Measurements from ENCODE around the gene COX20.
A peak's percentile ranks its signal among the peaks of the same experiment; 100 is the strongest.

The COX20 gene

DNA sequence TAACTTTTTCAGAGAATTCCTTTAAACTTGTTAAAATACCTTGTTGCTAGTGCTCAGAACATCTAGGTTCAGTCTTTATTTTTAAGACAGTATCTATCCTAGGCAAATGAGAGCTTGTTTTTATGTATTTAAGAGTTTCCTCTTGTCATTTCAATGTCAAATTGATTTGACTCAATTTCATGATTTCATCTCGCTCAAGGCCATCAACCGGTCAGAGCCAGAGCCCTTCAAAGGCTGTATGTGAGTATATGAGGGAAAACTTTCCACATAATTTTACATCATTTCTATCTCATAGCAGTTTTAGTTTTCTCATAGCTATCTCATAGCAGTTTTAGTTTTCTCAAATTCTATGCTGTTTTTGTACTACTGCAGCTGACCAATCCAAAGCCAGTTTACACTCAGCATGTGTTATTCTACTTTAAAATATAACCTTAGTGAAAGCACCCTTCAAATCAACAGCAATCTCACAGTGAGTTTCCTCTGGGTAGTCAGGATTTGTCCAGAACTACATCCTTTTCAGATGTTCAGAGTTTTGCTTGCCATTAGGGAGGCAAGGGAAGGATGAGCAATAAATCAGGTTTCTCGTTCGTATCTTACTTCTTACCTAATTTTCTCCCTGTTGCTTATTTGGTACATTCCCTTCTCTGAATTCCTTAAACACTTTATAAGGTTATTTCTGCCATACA is 16.2 kb downstream of the COX20 start:
- no peak for DNase-seq (ENCODE audit: low read depth in 2 of 2)

DNA sequence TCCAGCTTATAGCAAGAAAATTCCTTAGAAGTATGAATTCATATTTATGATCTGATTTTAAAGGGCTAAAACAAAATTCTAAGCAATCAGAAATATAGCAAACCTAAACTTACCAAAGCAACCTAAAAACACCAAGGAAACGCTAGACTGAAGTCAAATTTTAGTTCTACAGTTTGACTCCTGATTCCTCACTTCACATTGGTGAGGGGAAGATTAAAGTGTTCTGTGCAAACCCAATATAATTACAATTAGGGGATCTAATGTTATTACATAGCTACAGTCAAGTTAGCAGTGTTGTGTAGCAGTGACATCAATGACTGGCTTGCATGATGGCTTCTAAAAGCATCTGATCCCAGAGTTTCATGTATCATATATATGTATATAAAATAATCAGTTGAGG is 17.2 kb downstream of the COX20 start:
- no peak for DNase-seq (ENCODE audit: low read depth in 2 of 2)

DNA sequence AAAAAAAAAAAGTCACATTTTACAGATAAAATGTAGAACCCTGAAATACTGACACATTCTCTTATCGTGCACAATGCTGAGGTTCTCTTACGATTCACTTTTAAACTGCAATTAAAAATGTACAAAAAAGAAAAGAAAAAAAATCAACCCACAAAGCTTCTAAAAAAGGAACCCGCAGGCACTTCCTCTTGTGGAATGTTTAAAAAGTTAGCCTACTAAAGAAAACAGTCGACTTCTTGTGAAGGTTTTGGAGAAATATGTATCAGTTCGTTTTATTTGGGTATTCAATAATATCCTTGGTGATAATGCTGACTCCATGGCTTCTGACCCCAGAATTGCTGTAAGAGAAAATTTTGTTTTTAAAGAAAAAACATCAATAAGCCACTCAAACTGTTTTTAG is 18.7 kb downstream of the COX20 start:
- no peak for DNase-seq (ENCODE audit: low read depth in 2 of 2)

DNA sequence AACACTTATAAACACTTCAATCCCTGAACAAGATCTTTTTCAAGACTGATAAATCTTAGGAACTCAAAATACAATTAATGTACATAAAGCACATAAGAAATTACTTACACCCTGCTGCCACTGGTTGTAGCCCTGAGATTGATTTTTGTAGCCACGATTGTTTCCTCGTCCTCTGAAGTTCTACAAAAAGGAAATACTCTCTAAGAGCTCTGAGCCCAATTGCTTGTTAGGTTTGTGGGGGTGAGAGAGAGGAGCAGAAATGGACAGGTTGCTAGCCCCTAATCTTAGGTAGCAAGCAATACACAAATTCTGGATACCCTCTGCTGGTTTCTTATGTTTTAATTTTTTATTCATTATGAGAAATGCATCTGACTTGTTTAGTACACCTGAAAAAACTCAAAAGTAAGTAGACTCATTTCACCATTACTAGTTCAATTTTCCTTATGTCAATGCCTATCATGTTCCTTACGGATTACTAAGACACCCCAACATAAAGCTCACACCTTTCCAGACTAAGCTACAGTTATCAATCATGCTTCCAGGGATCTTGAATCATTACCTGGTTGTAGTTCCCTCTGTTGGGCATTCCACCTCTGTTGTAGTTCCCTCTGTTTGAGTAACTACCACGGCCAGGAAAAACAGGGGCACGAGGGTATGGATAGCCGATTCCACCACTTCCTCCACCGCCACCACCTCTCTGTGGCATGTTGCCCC is 19.6 kb downstream of the COX20 start:
- DNase-seq (ENCODE audit: low read depth in 2 of 2) = no peak

DNA sequence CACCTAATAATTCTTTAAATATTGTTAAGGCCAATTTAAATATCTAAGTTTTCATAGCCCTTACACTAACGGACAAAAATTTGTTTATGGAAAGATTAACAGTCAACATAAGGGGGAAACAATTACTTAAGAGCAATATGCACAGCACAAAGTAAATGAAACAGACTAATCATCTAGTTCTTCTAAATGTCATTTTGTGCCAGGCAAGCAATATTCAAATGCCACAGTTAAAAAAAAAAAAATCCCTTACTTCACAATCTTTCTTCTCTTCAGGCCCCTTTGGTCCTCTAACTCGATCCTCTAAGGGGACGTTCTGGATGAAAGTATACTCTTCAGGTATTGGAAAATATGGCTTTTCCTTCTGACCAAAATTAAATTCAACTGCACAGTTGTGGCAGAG is 22.3 kb downstream of the COX20 start:
- DNase-seq (ENCODE audit: low read depth in 2 of 2) = no peak

DNA sequence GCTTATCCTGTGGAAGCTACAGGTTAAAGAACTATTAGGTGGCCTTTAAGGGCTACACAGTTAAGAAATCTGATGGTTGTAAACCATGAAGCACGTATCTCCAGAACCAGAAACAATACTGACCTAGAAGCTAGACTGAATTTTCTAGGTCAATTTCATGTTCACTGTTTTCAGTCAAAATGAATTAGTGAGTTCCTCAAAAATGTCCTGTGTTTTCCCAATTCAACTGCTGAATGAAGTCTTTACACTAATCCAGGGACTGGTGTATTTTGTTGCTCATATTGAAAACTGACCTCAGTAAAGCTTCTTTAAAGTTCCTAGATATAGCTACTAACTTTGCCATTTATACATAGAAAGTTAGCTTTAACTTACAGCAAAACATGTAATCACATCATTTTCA is 22.9 kb downstream of the COX20 start:
- no peak for DNase-seq (ENCODE audit: low read depth in 2 of 2)

DNA sequence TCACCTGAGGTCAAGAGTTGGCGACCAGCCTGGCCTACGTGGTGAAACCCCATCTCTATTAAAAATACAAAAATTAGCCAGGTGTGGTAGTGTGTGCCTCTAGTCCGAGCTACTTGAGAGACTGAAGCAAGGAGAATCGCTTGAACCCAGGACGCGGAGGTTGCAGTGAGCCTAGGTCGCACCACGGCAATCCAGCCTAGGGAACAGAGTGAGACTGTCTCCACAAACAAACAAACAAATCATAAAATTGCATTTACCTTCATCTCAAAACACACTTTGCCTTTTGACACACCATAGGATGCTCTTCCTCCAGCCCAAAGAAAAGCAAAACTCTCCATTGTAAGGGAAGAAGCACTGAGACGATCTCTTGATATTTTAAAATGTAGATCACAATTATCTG is 24.6 kb downstream of the COX20 start:
- no peak for DNase-seq (ENCODE audit: low read depth in 2 of 2)

DNA sequence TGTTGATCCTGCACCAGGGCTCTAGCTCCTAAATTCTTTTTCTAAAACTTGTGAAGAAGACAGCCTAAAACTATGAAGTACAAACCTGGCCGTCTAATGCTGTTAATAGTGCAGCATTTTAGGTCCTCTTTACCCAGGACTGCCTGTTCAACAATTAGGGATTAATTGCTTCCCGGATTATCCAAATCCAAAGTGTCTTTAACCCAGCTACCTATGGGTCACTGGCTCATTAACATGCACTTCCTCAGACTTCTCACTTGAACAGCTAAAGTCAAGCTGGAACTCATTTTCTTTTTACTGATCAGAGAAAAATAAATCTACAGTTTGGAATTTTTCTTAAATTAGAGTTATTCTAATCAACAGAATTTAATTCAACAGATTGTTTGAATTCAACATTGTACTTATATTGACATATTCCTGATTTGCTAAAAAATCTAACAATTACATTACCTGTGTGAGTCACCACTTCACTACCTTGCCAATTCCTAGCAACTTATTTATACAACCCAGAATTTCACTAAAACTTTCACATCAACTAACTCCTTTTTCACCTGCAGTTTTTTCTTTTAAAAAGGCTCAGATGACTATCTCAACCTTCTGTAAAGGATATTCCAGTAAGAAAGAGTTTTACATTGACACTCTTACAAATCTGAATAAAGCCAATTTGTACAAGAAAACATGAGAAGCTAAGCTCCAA is 25.6 kb downstream of the COX20 start:
- no peak for DNase-seq (ENCODE audit: low read depth in 2 of 2)

DNA sequence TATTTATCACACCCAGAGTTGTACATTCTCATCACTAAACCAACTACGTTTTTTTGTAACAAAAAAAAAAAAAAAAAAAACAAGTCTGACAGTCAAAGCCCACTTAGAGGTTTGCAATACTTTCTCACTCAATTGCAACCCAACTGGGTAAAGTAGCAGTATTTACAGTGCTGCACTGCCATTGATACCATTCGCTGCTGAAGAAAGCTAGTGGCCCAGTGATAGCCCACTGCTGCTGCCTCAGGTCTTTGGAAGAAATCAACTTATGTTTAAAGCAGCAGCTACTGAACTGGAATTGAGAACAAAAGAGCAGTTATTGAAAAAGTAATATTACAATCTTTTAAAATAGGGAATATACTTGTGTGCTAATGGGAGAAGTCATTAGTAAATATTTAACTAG is 26.2 kb downstream of the COX20 start:
- DNase-seq (ENCODE audit: low read depth in 2 of 2) = no peak

DNA sequence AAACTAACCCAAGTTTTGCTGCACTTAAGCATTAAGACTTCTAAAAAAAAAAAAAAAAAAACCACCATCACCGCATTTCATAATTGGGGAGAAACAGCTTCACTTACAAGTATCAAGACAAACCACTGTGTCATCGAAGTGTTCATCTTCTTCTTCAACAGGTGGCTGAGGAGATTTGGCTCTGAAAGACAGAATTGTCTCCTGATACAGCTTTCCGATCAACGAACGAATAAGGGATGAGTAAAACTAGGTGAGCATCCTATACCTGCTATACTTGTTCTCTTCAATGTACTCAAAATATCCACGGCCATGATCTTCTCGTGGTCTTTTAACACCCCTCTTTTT is 26.9 kb downstream of the COX20 start:
- DNase-seq (ENCODE audit: low read depth in 2 of 2) = no peak

DNA sequence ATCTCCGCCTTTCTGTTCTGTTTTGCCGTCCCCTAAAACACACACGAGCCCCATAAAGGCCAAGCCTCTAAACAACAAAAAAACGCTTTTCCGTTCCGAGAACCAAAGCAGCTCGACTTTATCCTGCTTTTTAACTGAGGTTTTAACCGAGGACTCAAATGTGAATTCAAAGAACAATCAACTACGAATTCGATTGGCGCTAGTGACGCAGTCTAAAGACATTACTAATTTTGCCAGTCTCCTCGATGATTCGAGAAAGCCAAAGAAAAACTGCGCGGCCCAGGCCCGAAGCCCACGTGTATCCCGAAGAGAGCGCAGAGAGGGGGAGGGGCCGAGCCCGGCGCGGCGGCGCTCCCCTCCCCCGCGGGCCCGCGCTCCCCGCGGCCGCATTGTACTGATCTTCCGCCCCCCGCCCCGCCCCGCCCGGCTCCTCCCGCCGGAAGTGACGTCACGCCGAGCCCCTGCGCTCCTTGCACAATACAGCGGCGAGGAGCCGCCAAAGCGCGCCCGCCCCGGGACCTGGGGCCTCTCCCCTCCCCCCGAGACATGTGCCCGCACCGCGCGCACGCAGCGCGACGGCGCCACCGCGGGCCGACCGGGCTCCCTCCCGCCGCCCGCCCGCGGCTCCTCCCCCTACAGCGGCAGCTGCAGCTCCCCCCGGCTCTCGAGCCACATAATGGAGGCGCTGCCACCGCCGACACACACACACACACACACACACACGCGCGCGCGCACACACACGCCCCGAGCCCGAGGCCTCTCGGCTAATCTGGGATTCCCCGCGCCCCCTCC is 27.4 kb downstream of the COX20 start:
- peak; percentile 89 to 92 for DNase-seq (ENCODE audit: low read depth in 2 of 2)

DNA sequence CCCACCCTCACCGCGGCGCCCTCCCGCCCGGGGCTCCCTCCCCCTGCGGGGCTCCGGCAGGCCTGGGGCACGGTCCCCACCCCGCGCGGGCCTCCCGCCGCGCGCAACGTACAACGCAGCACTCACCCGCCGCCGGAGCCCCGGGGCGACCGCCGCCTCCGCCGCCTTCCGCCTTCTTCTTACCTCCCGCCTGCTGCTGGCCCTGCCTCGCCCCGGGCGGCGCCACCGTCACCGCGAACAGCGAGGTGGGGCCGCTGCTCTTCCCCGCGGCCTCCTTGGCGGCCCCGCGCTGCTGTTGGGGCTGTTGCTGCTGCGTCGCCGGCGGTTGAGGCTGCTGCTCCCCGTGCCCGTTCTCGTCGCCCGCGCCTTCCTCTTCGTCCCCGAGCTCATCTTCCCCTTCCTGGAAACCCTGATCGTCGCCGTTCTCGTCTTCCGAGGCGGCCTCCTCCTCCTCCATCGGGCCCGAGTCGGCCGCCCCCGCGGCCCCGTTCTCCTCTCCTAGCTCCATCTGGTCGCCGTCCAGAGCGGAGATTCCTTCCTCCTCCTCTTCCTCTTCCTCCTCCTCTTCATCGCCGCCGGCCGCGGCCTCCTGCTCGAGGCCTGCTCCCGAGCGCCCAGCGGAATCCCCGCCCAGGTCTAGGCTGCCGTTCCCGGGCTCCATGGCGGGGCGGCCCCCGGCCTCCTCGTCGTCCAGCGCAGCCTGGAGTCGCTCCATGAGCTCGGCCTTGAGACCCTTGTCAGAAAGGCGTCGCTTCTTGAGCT is 28.2 kb downstream of the COX20 start:
- no peak for DNase-seq (ENCODE audit: low read depth in 2 of 2)

DNA sequence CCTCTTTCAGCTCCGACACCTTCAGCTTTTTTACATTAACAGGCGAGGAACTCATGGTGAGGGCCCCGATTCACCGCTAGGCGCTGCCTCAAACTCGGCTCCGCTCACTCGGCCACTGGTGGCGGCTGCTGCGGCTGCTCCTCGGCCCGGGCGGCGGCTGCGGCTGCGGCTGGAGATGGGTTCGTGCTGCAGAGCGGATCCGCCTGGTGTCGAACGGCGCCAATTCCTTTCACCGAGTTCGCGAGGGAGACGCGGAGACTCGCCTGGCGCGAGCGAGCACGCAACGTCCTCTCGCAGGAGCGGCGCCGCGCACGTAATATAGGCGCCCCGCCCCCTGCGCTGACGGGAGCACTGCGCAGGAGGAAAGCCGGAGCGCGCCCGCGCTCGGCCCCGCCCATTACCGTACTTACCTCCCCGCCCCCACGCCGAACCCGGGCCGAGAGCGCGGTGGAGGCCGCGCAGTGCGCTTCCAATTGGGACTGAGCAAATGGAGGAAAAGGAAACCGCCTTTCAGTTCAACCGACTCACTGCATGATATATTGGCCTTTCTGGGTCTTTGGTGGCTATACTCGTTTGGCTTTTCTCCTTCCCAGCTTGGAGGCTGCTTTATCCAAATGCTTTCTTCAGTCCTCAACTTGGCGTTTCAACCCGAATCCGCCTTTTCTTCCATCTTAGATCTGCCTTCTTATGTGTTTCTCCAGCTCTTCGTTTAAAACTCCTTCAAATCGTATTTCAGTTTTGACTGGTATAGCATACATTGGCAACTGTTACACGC is 29.0 kb downstream of the COX20 start, which contains the start of gene HNRNPU:
Gene HNRNPU (minus strand): TSS at position 291 of the 775 bp plus-strand sequence. CDS start 236 bp downstream, at position 55.
- DNase-seq (ENCODE audit: low read depth in 2 of 2) = peak; percentile 95

DNA sequence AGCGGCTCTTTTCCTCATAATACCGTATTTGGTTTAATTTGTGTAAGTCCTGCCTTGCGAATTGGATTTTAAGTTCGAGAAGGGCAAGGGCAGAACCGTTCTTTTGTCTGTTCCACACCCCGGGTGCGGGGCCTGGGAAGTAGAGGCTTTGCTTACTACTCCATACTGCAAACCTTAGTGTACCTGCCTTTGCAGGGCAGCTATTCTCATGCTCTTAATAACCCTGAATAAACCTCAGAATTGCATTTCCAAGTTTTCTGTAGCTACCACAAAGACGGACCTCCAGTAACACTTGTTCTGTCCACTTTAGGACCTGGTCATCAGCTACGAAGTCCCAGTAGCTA is 29.5 kb downstream of the COX20 start:
- no peak for DNase-seq (ENCODE audit: low read depth in 2 of 2)

DNA sequence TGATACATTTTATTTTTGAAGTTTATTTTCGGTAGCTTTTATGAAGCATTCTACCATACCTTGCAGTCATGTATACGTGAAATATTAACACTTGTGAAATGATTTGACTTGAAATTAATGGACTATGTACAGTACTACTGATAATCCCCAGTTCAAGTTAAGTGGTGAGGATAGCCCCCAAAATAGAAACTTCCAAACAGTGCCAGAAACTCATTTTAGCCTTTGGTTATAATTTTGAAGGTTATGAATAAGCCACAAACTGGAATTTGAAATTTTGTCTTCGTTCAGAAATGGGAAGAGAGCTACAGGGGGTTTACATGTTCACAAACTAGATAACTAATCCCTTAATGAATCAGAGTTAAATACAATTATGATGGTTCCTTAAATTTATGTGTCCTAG is 30.4 kb downstream of the COX20 start:
- DNase-seq (ENCODE audit: low read depth in 2 of 2) = no peak

DNA sequence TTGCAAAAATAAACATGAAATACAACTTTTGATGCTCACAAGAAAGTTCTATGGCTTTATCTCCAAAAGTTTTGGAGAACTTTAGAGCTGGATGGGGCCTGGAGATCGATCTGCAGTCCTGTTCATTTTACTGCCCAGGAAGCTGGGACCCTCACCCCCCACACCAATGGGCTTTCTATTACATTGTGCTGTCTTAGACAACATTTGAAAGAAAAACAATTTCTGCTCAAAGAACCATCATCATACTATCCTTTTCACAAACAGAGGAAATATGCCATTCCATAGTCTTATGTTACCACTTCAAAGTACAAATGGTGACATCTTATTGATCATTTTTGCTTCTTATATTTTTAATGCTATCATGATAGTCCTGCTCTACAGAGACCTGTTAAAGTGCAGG is 30.9 kb downstream of the COX20 start:
- no peak for DNase-seq (ENCODE audit: low read depth in 2 of 2)

DNA sequence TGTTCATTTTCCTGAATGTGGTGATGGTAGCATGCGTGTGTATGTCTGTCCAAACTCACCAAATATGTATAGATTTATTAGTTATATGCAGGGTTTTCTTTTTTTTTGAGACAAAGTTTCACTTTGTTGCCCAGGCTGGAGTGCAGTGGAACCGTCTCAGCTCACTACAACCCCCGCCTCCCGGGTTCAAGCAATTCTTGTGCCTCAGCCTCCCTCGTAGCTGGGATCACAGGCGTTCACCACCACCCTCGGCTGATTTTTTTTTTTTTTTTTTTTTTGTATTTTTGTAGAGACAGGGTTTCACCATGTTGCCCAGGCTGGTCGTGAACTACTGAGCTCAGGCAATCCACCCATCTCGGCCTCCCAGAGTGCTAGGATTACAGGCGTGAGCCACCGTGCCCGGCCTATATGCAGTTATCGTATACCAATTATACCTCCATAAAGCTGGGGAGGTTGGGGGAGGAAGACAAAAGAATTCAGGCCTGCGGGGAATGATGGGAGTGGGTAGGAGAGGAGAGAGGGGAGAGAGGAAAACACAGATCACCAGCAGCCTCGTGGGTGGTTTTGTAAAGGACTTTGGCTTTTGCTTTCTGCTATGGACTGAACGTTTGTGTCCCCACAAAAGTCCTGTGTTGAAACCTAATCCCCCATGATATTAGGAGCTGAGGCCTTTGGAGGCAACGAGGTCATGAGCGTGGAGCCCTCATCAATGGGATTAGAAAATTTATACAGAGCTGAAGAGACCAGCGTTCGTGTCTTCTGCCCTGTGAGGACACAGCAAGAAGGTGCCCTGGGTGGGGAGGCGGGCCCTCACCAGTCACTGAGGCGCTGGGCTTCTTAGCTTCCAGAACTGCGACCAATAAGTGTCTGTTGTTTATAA is 33.3 kb downstream of the COX20 start:
- no peak for DNase-seq (ENCODE audit: low read depth in 2 of 2)

DNA sequence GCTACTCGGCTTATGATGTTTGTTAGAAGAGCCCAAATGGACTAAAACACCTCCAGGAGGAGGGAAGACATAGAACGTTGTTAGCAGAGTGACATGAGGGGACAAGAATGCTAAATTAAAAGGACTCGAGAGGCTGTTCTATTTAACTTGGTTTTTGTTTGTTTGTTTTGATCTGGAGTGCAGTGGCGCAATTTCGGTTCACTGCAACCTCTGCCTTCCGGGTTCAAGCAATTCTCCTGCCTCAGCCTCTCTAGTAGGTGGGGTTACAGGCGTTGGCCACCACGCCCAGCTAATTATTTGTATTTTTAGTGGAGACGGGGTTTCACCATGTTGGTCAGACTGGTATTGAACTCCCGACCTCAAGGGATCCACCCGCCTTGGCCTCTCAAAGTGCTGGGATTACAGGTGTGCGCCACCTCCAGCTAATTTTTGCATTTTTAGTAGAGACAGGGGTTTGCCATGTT is 33.9 kb downstream of the COX20 start:
- DNase-seq (ENCODE audit: low read depth in 2 of 2) = no peak

DNA sequence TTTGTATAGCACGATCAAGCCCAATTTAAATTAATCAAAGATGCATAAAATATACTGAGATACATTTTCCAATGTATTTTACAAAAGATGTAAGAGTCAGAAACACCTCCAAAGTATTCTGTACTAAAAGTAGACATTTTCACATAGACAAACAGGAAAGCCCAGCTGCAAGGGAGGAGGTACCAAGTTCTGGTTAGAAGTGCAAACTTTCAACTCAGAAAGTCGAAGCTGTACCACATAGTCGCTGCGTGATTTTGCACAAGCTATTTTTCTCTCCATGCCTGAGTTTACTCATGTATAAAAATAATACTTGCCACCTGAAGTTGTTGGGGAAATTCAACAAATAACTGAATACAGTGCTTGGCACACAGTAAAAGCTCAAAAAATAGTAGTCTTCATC is 34.5 kb downstream of the COX20 start:
- DNase-seq (ENCODE audit: low read depth in 2 of 2) = no peak
